Measurements from ENCODE around the gene LHCGR. TPM values are rescaled to one million over a fixed set of nuclear protein-coding genes. Genes with fewer than 3 reads are reported as not detected.

Gene LHCGR
- total and polyA plus RNA-seq, 2 experiments from 2014 or later = 0.45 to 0.66 TPM

GRCh38 chr2:48685126-48685525 lies 70.4 kb downstream of the LHCGR start:
- no peak for DNase-seq (ENCODE audit: low spot score)
- no peak overlapping the region for H3K27ac Mint-ChIP-seq
- H3K4me1 Mint-ChIP-seq = no peaks in the 10 kb centered on the region
- peaks cover 1% of the 10 kb centered on the region for H3K27me3 Mint-ChIP-seq (ENCODE audit: insufficient read depth, low read depth, poor library complexity)
- H3K36me3 Mint-ChIP-seq (ENCODE audit: low read depth) = no peaks in the 10 kb centered on the region
- no peak overlapping the region for H3K4me3 Mint-ChIP-seq
- H3K9me2 ChIP-seq (ENCODE audit: insufficient read depth) = no peaks in the 10 kb centered on the region
- no peak overlapping the region for H3K4me2 ChIP-seq
- no peaks in the 10 kb centered on the region for H4K20me1 ChIP-seq (replicated peaks; ENCODE audit: insufficient read depth)
- H3K79me2 ChIP-seq (replicated peaks; ENCODE audit: insufficient read depth) = no peaks in the 10 kb centered on the region
- H3K27ac ChIP-seq (ENCODE audit: low read depth) = no peak overlapping the region
- TF ChIP-seq JUNB (IDR thresholded peaks at IDR 0.05; ENCODE audit: unreplicated experiment) (no peak), STAT1 (IDR thresholded peaks at IDR 0.05; ENCODE audit: unreplicated experiment) (no peak), REST (IDR thresholded peaks at IDR 0.05; ENCODE audit: unreplicated experiment) (no peak), NANOG (IDR thresholded peaks at IDR 0.05; ENCODE audit: borderline replicate concordance) (no peak), ZNF331 (CRISPR knock-in tag; IDR thresholded peaks at IDR 0.05; ENCODE audit: low read depth) (no peak), POLR2AphosphoS5 (IDR thresholded peaks at IDR 0.05; ENCODE audit: low read depth) (no peak), EZH2 (IDR thresholded peaks at IDR 0.05; ENCODE audit: low read depth, unreplicated experiment) (no peak), ZNF114 (CRISPR knock-in tag; IDR thresholded peaks at IDR 0.05) (no peak), CREB1 (CRISPR knock-in tag; IDR thresholded peaks at IDR 0.05; ENCODE audit: low read depth) (no peak), EZH2phosphoT487 (IDR thresholded peaks at IDR 0.05; ENCODE audit: unreplicated experiment) (no peak)
- TF ChIP-seq, protein P1, sequence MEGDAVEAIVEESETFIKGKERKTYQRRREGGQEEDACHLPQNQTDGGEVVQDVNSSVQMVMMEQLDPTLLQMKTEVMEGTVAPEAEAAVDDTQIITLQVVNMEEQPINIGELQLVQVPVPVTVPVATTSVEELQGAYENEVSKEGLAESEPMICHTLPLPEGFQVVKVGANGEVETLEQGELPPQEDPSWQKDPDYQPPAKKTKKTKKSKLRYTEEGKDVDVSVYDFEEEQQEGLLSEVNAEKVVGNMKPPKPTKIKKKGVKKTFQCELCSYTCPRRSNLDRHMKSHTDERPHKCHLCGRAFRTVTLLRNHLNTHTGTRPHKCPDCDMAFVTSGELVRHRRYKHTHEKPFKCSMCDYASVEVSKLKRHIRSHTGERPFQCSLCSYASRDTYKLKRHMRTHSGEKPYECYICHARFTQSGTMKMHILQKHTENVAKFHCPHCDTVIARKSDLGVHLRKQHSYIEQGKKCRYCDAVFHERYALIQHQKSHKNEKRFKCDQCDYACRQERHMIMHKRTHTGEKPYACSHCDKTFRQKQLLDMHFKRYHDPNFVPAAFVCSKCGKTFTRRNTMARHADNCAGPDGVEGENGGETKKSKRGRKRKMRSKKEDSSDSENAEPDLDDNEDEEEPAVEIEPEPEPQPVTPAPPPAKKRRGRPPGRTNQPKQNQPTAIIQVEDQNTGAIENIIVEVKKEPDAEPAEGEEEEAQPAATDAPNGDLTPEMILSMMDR (conservative IDR thresholded peaks at IDR 0.05; ENCODE audit: low read depth in 2 of 2) = no peak
- TF ChIP-seq, protein P2, sequence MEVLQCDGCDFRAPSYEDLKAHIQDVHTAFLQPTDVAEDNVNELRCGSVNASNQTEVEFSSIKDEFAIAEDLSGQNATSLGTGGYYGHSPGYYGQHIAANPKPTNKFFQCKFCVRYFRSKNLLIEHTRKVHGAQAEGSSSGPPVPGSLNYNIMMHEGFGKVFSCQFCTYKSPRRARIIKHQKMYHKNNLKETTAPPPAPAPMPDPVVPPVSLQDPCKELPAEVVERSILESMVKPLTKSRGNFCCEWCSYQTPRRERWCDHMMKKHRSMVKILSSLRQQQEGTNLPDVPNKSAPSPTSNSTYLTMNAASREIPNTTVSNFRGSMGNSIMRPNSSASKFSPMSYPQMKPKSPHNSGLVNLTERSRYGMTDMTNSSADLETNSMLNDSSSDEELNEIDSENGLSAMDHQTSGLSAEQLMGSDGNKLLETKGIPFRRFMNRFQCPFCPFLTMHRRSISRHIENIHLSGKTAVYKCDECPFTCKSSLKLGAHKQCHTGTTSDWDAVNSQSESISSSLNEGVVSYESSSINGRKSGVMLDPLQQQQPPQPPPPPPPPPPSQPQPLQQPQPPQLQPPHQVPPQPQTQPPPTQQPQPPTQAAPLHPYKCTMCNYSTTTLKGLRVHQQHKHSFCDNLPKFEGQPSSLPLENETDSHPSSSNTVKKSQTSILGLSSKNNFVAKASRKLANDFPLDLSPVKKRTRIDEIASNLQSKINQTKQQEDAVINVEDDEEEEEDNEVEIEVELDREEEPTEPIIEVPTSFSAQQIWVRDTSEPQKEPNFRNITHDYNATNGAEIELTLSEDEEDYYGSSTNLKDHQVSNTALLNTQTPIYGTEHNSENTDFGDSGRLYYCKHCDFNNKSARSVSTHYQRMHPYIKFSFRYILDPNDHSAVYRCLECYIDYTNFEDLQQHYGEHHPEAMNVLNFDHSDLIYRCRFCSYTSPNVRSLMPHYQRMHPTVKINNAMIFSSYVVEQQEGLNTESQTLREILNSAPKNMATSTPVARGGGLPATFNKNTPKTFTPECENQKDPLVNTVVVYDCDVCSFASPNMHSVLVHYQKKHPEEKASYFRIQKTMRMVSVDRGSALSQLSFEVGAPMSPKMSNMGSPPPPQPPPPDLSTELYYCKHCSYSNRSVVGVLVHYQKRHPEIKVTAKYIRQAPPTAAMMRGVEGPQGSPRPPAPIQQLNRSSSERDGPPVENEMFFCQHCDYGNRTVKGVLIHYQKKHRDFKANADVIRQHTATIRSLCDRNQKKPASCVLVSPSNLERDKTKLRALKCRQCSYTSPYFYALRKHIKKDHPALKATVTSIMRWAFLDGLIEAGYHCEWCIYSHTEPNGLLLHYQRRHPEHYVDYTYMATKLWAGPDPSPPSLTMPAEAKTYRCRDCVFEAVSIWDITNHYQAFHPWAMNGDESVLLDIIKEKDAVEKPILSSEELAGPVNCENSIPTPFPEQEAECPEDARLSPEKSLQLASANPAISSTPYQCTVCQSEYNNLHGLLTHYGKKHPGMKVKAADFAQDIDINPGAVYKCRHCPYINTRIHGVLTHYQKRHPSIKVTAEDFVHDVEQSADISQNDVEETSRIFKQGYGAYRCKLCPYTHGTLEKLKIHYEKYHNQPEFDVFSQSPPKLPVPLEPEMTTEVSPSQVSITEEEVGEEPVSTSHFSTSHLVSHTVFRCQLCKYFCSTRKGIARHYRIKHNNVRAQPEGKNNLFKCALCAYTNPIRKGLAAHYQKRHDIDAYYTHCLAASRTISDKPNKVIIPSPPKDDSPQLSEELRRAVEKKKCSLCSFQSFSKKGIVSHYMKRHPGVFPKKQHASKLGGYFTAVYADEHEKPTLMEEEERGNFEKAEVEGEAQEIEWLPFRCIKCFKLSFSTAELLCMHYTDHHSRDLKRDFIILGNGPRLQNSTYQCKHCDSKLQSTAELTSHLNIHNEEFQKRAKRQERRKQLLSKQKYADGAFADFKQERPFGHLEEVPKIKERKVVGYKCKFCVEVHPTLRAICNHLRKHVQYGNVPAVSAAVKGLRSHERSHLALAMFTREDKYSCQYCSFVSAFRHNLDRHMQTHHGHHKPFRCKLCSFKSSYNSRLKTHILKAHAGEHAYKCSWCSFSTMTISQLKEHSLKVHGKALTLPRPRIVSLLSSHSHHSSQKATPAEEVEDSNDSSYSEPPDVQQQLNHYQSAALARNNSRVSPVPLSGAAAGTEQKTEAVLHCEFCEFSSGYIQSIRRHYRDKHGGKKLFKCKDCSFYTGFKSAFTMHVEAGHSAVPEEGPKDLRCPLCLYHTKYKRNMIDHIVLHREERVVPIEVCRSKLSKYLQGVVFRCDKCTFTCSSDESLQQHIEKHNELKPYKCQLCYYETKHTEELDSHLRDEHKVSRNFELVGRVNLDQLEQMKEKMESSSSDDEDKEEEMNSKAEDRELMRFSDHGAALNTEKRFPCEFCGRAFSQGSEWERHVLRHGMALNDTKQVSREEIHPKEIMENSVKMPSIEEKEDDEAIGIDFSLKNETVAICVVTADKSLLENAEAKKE (CRISPR knock-in tag; IDR thresholded peaks at IDR 0.05) = no peak
- TF ChIP-seq, protein P3, sequence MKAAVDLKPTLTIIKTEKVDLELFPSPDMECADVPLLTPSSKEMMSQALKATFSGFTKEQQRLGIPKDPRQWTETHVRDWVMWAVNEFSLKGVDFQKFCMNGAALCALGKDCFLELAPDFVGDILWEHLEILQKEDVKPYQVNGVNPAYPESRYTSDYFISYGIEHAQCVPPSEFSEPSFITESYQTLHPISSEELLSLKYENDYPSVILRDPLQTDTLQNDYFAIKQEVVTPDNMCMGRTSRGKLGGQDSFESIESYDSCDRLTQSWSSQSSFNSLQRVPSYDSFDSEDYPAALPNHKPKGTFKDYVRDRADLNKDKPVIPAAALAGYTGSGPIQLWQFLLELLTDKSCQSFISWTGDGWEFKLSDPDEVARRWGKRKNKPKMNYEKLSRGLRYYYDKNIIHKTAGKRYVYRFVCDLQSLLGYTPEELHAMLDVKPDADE (IDR thresholded peaks at IDR 0.05) = no peak
- no peaks in the 10 kb centered on the region for H3K9me3 Mint-ChIP-seq
- H3K27me3 ChIP-seq (ENCODE audit: insufficient read depth) = no peaks in the 10 kb centered on the region
- H3F3A ChIP-seq (replicated peaks; ENCODE audit: low read depth) = no peaks in the 10 kb centered on the region
- no peak for ATAC-seq
- no peak overlapping the region for H2AFZ ChIP-seq
- H3K4me3 ChIP-seq = no peak overlapping the region
- no peaks in the 10 kb centered on the region for H3K36me3 ChIP-seq (ENCODE audit: insufficient read depth)
- H3K4me1 ChIP-seq (ENCODE audit: insufficient read depth) = no peaks in the 10 kb centered on the region

Data from GM23338 (cell line).